ENCODE data around the gene CLIC1. TPM values are rescaled to one million over a fixed set of nuclear protein-coding genes. Genes with fewer than 3 reads are reported as not detected.

Gene CLIC1
- total RNA-seq, 1 experiment from 2014 or later: 374 TPM

DNA sequence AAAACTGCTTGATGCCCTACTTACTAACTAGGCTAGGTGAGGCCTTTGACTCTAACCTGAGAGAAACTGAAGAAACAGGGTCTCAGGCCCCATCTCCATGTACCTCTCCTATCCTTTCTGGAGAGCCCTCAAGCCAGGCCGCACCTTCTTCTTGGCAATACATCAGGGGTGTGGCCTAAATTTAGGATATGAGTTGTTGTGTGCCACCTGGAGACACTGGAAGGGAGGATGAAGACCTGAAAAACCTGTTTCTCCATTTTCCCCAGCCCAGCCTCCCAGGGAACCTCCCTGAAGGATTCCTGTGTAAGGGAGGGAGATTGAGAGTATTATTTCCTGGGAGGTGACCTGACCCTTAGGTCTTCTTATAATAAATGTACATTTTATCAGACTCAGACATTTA is 18.1 kb downstream of the CLIC1 start:
- H3K27ac Mint-ChIP-seq (ENCODE audit: unreplicated experiment): peak overlapping the region; percentile 69

DNA sequence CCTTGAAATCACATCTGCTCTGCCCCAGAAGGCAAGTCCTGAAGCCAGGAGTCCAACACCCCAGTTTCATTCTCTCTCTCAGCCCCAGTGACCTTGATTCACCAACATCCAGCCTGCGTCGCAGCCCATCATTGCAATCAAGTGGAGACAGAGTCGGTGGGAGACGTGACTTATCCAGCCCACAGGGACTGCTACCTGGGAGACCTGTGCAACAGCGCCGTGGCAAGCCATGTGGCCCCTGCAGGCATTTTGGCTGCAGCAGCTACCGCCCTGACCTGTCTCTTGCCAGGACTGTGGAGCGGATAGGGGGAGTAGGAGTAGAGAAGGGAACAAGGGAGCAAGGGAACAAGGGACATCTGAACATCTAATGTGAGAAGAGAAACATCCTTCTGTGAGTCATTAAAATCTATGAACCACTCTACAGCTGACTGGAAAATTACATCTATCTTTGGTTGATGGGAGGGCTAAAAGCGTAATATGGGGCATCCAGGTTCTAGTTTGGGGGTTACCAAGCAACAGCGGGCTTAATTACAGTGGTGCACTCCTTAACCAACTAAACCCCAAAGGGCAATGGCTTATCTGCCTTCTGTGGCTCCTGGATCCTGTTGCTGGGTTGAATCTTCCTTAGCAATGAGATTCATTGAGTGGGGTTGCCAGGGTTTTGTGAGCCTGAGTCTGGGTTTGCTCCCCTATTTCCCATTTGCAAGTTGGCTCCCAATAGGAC is 18.7 kb downstream of the CLIC1 start:
- intact Hi-C loops (cut with micrococcal nuclease; ENCODE audit: unreplicated experiment): no loop called here
- H3K36me3 ChIP-seq (ENCODE audit: control insufficient read depth, insufficient read depth, low read length): no peaks in the 10 kb centered on the region
- H3K27me3 Mint-ChIP-seq (ENCODE audit: insufficient read depth, unreplicated experiment): no peaks in the 10 kb centered on the region
- peak in 1 of 2 experiments; percentile 36 for DNase-seq
- H3K27me3 ChIP-seq (replicated peaks; ENCODE audit: control insufficient read depth, insufficient read depth, low read length): no peaks in the 10 kb centered on the region
- H3K27ac Mint-ChIP-seq (ENCODE audit: unreplicated experiment): peak overlapping the region; percentile 69
- peaks cover 61% of the 10 kb centered on the region for H3K4me1 Mint-ChIP-seq (ENCODE audit: low read depth, unreplicated experiment)
- BruUV-seq (replicated peaks): no TSS peak
- no peak overlapping the region for H3K4me3 Mint-ChIP-seq (ENCODE audit: unreplicated experiment)
- H3K9me3 Mint-ChIP-seq (ENCODE audit: unreplicated experiment): no peaks in the 10 kb centered on the region
- peaks cover 5% of the 10 kb centered on the region for H3K36me3 Mint-ChIP-seq (ENCODE audit: insufficient read depth, unreplicated experiment)
- H3K9me3 ChIP-seq: no peaks in the 10 kb centered on the region
- CTCF ChIA-PET: no interaction called here
- no peak overlapping the region for H3K4me3 ChIP-seq (ENCODE audit: low read depth, low read length)
- TF ChIP-seq, protein P1, sequence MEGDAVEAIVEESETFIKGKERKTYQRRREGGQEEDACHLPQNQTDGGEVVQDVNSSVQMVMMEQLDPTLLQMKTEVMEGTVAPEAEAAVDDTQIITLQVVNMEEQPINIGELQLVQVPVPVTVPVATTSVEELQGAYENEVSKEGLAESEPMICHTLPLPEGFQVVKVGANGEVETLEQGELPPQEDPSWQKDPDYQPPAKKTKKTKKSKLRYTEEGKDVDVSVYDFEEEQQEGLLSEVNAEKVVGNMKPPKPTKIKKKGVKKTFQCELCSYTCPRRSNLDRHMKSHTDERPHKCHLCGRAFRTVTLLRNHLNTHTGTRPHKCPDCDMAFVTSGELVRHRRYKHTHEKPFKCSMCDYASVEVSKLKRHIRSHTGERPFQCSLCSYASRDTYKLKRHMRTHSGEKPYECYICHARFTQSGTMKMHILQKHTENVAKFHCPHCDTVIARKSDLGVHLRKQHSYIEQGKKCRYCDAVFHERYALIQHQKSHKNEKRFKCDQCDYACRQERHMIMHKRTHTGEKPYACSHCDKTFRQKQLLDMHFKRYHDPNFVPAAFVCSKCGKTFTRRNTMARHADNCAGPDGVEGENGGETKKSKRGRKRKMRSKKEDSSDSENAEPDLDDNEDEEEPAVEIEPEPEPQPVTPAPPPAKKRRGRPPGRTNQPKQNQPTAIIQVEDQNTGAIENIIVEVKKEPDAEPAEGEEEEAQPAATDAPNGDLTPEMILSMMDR (IDR thresholded peaks at IDR 0.05; ENCODE audit: insufficient read depth in 1 of 2, low read depth in 1 of 2, low read length in 1 of 2, severe bottlenecking in 1 of 2, unreplicated experiment in 1 of 2): no peak
- H3K4me1 ChIP-seq: peaks cover 64% of the 10 kb centered on the region
- POLR2A ChIA-PET: no interaction called here

More for the DNA sequence above, 18.1 kb downstream of the CLIC1 start:
- Mint-ChIP-seq H3K4me3 (ENCODE audit: unreplicated experiment) (peak overlapping the region; percentile 2), H3K36me3 (ENCODE audit: insufficient read depth, unreplicated experiment) (peaks cover 5% of the 10 kb centered on the region), H3K9me3 (ENCODE audit: unreplicated experiment) (no peaks in the 10 kb centered on the region), H3K27me3 (ENCODE audit: insufficient read depth, unreplicated experiment) (no peaks in the 10 kb centered on the region), H3K4me1 (ENCODE audit: low read depth, unreplicated experiment) (peaks cover 55% of the 10 kb centered on the region)
- H3K27me3 ChIP-seq (replicated peaks; ENCODE audit: control insufficient read depth, insufficient read depth, low read length): no peaks in the 10 kb centered on the region
- H3K4me1 ChIP-seq: peaks cover 60% of the 10 kb centered on the region
- H3K4me3 ChIP-seq (ENCODE audit: low read depth, low read length): no peak overlapping the region
- intact Hi-C loops (cut with micrococcal nuclease; ENCODE audit: unreplicated experiment): no loop called here
- ChIA-PET POLR2A (no interaction called here), CTCF (no interaction called here)
- peak; percentile 69 to 72 for DNase-seq
- BruUV-seq (replicated peaks): no TSS peak
- H3K9me3 ChIP-seq: no peaks in the 10 kb centered on the region
- TF ChIP-seq, protein P1 (IDR thresholded peaks at IDR 0.05; ENCODE audit: insufficient read depth in 1 of 2, low read depth in 1 of 2, low read length in 1 of 2, severe bottlenecking in 1 of 2, unreplicated experiment in 1 of 2): no peak
- no peaks in the 10 kb centered on the region for H3K36me3 ChIP-seq (ENCODE audit: control insufficient read depth, insufficient read depth, low read length)

DNA sequence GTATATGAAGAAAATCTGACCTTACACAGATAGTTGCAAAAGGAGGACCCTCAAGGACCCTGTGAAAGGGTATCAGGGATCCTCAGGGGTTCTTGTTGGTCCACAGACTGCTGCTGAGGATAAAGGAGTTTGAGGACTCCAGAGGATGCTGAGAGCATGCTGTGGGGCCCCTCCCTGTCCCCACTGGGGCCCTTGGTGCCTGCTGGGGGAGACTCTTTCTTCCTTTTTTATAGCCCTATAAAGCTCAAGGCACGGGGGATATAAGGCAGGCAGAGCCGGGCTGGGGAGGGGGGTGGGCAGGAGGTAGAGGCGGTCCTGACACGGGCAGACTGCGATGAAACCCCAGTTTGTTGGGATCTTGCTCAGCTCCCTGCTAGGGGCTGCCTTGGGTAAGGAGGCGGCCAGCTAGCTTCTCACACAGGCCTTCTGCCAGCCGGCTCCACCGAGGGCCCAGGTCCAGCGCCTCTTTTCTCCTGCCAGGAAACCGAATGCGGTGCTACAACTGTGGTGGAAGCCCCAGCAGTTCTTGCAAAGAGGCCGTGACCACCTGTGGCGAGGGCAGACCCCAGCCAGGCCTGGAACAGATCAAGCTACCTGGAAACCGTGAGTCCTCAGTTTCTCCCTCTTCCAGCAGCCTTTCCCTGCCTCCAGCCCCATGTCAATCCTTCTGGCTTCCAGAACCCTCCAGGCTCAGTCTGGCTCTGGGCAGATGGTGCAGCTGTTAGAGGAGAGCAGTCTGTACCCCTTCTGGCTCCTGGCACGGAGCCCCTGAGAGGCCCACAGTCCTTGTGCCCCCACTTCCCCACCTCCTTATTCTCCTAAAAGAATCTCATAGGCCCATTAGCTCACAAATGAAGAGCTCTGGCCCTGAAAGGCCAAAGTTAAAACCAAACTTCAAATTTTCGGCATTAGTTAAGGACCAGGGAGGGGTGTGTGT is 21.0 kb downstream of the CLIC1 start, which contains the start of gene LY6G6D:
Gene LY6G6D (plus strand): TSS at position 327 of the 937 bp plus-strand sequence. CDS start 8 bp downstream, at position 335.
- ChIA-PET CTCF (interaction anchor here (1.1 to 1.7 kb wide), 2 partner anchors 14 to 34 kb away, joined by 3 to 6 read pairs; partner anchors contain the start of genes DDAH2 and LY6G5C), POLR2A (interaction anchor here (1.5 to 1.7 kb wide), 2 partner anchors 23 to 147 kb away, joined by 6 to 7 read pairs; partner anchors contain the start of gene NEU1)
- peaks cover 56% of the 10 kb centered on the region for H3K4me1 ChIP-seq
- intact Hi-C loops (cut with micrococcal nuclease; ENCODE audit: unreplicated experiment): no loop called here
- no TSS peak for BruUV-seq (replicated peaks)
- H3K4me1 Mint-ChIP-seq (ENCODE audit: low read depth, unreplicated experiment): peaks cover 62% of the 10 kb centered on the region
- H3K9me3 ChIP-seq: no peaks in the 10 kb centered on the region
- H3K4me3 ChIP-seq (ENCODE audit: low read depth, low read length): no peak within 1 kb of the TSS
- H3K36me3 Mint-ChIP-seq (ENCODE audit: insufficient read depth, unreplicated experiment): peaks cover 5% of the 10 kb centered on the region
- no peaks in the 10 kb centered on the region for H3K27me3 ChIP-seq (replicated peaks; ENCODE audit: control insufficient read depth, insufficient read depth, low read length)
- H3K9me3 Mint-ChIP-seq (ENCODE audit: unreplicated experiment): no peaks in the 10 kb centered on the region
- peak within 1 kb of the TSS; percentile 98 for H3K27ac Mint-ChIP-seq (ENCODE audit: unreplicated experiment)
- peak within 1 kb of the TSS; percentile 65 for H3K4me3 Mint-ChIP-seq (ENCODE audit: unreplicated experiment)
- no peak for DNase-seq
- no peaks in the 10 kb centered on the region for H3K27me3 Mint-ChIP-seq (ENCODE audit: insufficient read depth, unreplicated experiment)
- no peaks in the 10 kb centered on the region for H3K36me3 ChIP-seq (ENCODE audit: control insufficient read depth, insufficient read depth, low read length)
- TF ChIP-seq, protein P1 (IDR thresholded peaks at IDR 0.05; ENCODE audit: insufficient read depth in 1 of 2, low read depth in 1 of 2, low read length in 1 of 2, severe bottlenecking in 1 of 2, unreplicated experiment in 1 of 2): no peak
